ENCODE measurements around the gene ZNF853.

Gene ZNF853

DNA sequence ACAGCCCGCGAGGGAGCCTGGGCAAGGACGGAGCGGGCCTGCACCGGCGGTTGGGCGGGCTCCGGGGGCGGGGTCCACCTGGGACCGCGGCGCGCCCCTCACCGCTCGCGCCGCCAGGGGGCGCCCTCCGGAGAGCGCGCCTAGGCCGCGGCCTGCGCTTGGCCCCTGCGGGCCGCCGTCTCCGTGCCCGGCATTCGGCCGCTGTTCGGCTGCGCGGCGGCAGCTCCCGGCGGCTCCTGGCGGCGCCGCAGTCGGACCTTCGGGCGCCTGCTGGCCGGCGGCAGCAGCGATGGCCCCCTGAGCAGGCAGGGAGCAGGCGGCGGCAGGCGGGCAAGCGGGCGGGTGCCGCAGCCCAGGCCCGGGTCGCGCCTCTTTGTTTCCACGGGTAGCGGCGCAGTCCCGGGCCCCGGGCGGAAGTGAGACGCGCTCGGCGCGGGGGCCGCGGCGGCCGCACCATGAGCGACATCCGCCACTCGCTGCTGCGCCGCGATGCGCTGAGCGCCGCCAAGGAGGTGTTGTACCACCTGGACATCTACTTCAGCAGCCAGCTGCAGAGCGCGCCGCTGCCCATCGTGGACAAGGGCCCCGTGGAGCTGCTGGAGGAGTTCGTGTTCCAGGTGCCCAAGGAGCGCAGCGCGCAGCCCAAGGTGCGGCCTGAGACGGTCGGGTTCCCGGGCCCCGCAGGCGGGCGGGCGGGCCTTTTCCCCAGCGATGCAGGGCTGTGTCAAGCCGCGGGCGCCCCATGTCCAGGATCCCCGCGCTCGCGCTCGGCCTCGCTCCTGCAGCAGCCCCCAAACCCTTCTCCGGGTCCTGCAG is 25.4 kb upstream of the ZNF853 start, which contains the start of gene INTS15:
TSS of gene INTS15 (plus strand) at position 193 of the 816 bp plus-strand sequence. CDS start at position 456, 263 bp downstream.
- no peak for TF ChIP-seq GATA2 (IDR thresholded peaks at IDR 0.05; ENCODE audit: low read depth, low read length)
- TF ChIP-seq GATA3 (IDR thresholded peaks at IDR 0.05; ENCODE audit: low read depth, low read length): no peak

DNA sequence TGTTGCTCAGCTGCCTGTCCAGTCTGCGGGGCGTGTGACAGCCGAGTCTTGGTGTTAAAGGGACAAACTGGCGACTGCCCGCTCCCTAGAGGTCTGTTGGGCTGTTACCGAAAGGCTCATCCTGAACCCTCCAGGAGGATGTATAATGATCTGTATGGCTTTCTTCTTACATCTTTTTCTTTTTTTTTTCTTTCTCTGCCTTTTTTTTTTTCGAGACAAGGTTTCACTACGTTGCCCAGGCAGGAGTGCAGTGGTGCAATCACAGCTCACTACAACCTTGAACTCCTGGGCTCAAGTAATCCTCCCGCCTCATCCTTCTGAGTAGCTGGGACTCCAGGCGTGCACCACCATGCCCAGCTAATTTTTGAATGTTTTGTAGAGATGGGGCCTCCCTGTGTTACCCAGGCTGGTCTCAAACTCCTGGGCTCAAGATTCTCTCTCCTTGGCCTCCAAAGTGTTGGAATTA is 24.7 kb upstream of the ZNF853 start:
- TF ChIP-seq GATA2 (IDR thresholded peaks at IDR 0.05; ENCODE audit: low read depth, low read length): no peak
- TF ChIP-seq GATA3 (IDR thresholded peaks at IDR 0.05; ENCODE audit: low read depth, low read length): no peak

DNA sequence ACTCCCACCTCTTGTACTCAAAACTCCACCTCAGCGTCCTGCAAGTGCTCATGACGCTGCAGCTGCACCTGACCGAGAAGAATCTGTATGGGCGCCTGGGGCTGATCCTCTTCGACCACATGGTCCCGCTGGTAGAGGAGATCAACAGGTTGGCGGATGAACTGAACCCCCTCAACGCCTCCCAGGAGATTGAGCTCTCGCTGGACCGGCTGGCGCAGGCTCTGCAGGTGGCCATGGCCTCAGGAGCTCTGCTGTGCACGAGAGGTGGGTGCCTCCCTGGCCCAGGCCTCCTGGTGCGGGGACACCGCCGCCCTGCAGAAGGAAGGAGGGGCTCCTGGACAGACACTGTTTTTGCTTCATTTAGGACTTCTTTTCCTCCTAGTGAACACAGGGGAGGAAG is 15.3 kb upstream of the ZNF853 start:
- TF ChIP-seq GATA2 (IDR thresholded peaks at IDR 0.05; ENCODE audit: low read depth, low read length) (no peak), GATA3 (IDR thresholded peaks at IDR 0.05; ENCODE audit: low read depth, low read length) (no peak)

DNA sequence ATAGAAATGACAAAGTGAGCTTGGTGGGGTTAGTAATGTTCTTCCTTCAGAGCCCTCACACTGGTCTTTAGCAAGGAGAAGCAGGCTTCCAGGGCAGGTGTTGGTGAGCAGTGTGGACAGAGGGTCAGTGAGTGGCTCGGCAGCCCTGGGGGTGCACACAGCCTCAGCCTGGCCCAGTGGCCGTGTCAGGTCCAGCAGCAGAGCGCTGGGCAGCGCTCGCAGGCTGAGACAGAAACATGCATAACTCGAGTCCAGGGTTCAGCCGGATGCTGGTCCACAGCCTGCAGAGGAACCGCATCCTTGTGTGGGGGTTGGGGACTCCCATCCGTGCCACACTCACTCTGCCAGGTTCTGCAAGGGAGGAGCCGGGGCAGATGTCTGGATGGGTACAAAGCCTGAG is 11.0 kb upstream of the ZNF853 start:
- TF ChIP-seq GATA3 (IDR thresholded peaks at IDR 0.05; ENCODE audit: low read depth, low read length): no peak
- TF ChIP-seq GATA2 (IDR thresholded peaks at IDR 0.05; ENCODE audit: low read depth, low read length): no peak

DNA sequence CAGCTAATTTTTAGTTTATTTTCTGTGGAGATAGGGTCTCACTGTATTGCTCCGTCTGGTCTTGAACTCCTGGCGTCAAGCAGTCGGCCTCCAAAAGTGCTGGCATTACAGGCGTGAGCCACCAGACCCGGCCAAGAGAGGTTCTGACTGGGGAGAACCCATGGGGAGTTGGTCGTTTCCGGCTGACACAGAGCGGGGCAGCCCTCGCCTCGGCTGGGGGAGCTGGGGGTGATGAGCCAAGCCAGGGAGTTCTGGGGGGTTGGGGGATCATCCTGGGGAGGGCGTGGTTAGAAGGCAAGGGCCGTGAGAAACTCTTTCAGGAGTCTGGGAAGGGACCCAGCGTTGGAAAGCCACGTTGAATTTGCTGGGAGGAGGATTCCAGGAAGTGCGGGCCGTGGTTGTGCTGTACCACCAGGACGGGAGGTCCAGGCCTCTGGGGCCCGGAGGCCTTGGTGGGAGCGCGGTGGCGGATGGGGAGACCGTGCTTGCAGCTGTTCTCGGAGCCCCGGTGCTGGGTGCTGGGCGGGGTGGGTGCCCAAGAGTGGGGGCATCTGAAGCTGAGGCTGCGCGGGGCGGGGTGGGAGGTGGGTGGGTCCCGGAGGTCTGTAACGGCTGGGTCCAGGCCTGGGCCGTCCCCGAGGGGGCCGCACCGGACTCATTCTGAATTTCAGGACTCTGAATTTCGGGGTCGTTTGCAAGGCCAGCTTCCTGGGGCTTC is 8.4 kb upstream of the ZNF853 start:
- TF ChIP-seq GATA3 (IDR thresholded peaks at IDR 0.05; ENCODE audit: low read depth, low read length) (no peak), GATA2 (IDR thresholded peaks at IDR 0.05; ENCODE audit: low read depth, low read length) (no peak)

DNA sequence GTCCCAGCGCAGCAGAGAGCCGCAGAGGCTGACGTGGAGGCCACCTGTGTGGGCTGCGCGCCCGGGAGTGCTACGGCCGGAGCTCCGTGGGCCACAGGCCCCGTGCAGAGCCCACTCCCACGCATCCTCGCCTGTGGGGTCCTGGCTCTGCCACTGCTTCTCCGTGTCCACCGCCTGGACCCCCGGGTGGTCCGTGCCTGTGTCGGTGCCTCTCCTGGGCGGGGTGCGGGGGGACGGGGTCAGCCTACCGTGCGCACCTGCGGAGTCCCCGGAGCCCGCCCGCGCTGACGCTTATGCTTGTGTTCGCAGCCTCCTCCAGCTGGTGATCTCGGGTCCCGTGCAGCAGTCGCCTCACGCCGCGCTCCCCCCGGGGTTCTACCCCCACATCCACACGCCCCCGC is 7.8 kb upstream of the ZNF853 start:
- TF ChIP-seq GATA3 (IDR thresholded peaks at IDR 0.05; ENCODE audit: low read depth, low read length) (no peak), GATA2 (IDR thresholded peaks at IDR 0.05; ENCODE audit: low read depth, low read length) (no peak)

DNA sequence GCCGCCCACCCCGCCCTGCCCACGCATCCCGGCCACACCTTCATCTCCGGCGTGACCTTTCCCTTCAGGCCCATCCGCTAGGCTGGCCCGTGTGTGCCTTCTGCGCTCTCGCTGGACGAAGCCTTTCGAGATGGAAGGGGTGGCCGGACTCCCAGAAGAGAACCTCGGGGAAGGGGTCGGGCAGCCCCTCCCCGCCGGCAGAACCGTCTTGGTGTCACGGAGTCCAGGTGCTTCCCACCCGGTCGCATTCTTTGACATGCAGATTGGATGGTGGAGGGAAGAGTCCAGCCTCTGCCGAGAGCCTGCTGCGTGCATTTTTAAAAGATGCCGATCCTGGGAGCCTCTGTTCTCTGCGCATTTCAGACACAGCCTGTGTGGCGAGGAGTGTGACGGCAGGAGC is 7.3 kb upstream of the ZNF853 start:
- TF ChIP-seq GATA3 (IDR thresholded peaks at IDR 0.05; ENCODE audit: low read depth, low read length) (no peak), GATA2 (IDR thresholded peaks at IDR 0.05; ENCODE audit: low read depth, low read length) (no peak)

DNA sequence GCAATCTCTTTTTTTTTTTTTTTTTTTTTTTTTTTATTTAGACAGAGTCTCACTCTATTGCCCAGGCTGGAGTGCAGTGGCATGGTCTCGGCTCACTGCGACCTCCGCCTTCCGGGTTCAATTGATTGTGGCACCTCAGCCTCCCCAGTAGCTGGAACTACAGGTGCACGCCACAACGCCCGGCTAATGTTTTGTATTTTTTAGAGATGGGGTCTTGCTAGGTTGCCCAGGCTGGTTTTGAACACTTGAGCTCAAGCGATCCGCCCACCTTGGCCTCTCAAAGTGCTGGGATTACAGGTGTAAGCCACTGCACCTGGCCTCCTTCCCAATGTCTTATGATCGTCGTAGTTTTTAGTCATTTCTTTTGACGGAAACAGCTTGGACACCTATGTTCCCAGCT is 6.6 kb upstream of the ZNF853 start:
- TF ChIP-seq GATA2 (IDR thresholded peaks at IDR 0.05; ENCODE audit: low read depth, low read length) (no peak), GATA3 (IDR thresholded peaks at IDR 0.05; ENCODE audit: low read depth, low read length) (no peak)

DNA sequence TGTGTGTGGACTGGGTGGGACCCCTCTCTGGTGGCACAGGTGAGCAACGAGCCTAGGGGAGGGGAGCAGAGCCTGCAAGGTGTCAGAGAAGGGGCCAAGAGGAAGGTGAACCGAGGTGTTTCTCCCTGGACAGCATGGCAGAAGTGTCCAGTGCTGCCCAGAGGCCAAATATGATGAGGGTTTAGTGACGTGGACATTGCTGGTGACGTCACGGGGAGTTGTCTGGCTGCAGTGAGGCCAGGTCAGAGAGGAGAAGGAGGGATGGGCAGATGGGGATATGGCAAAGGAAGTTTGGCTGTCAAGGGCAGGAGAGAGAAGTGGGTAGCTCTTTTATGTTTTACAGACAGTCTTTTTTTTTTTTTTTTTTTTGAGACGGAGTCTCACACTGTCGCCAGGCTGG is 2.6 kb upstream of the ZNF853 start:
- TF ChIP-seq GATA3 (IDR thresholded peaks at IDR 0.05; ENCODE audit: low read depth, low read length) (no peak), GATA2 (IDR thresholded peaks at IDR 0.05; ENCODE audit: low read depth, low read length) (no peak)

DNA sequence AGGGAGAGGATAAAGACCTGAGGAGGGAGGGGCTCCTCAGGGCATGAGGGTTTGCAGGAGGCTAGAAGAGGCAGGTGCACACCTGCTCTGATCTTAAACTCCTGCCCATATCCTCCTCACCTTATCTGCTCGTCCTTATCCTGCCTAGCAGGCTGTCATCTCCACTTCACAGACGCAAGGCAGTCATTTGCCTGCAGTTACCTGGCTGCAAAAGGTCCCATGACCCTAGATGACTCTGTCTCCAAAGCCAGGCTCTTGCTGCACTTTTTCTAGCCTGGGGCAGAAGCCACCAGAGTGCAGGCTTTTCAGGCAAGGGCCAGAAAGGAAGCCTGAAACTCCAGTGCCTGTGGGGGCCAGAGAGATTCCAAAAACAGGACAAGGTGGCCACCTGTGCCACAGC is 1.7 kb upstream of the ZNF853 start:
- TF ChIP-seq GATA2 (IDR thresholded peaks at IDR 0.05; ENCODE audit: low read depth, low read length) (no peak), GATA3 (IDR thresholded peaks at IDR 0.05; ENCODE audit: low read depth, low read length) (no peak)

DNA sequence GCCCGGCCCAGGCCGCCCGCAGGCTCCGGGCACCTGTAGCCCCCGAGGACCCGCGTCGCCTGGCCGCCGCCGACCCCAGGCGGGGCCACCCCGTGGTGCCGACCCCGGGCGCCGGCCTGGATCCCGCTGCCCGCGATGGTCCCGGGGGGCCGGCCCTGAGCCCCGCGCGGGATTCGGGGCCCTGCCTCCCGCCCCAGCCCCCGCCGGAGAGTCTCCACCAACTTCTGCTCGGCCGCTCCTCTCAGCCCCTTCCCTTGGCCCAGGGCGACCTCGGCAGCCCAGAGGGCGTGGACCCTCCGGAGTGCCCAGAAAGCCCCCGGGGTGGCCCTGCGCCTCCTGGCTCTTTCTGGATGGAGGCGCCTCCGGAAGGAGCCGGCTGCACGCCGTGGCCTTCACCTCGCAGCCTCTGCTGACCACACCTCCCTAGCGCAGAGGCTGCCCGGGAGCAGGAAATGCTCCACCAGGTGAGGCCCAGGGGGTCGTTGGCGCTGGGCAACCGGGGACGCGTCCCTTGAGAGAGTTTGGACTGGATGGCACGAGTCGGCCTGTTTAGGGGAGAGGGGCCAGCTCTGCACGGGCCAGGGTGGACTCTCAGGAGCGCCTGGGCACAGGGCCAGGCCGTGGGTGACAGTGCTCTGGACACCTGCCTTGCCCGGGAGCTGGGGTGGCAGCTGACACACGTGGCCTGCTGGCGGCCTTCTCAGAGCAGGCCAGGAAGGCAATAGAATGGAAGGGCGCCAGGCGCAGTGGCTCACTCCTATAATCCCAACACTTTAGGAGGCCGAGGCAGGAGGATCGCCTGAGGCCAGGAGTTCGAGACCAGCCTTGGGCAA is 529 bp downstream of the ZNF853 start:
- TF ChIP-seq GATA3 (IDR thresholded peaks at IDR 0.05; ENCODE audit: low read depth, low read length): no peak
- TF ChIP-seq GATA2 (IDR thresholded peaks at IDR 0.05; ENCODE audit: low read depth, low read length): no peak

DNA sequence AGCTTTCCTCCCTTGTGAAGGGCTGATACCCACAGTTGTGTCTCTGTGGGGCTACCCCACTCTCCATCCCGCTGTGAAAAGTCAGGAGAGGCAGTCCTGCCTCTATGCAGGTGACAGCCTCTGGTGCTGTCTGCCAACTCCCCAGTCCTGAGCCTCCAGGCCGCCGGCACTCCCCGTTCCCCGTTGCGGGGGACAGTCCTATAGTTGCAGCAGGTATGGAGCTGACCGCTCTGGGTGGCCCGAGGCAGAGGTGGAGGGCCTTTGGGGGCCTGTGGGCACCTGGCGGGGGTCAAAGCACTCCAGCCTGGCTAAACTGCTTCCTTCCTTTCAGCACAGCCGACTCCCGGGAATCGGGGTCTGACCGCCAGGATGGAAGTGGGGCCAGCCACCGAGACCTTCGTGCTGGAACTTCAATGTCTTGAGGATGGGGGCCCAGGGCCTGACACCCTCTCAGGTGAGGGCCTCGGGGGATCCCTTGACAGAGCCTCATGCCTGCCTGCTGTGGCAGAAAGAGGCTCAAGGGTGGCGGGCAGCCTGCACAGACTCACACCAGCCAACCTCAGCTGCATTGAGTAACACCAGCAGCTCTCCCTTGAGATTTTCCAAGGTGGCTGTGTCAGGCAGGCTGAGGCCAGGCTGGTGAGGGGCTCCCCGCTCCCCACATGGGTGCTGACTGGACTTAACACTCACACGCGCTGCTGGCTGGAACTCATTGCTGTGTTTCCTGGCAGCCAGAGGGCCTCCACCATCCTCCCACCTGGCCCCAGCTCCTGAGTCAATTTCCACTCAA is 1.6 kb downstream of the ZNF853 start:
- TF ChIP-seq GATA3 (IDR thresholded peaks at IDR 0.05; ENCODE audit: low read depth, low read length) (no peak), GATA2 (IDR thresholded peaks at IDR 0.05; ENCODE audit: low read depth, low read length) (no peak)

DNA sequence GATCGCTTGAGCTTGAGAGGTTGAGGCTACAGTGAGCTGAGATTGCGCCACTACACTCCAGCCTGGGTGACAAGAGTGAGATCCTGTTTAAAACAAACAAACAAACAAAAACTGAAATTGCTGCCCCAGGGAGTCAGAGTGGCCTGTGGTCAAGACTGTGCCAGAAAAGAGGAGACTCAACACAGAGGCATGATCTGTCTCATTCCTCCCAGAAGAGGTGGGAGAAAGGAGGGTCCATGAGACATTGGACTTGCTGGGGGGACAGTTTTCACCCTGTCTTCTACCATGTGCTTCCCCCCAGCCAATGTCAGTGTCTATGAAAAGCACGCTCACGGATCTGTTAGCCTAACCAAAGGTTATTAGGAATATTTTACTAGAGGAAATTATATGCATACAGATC is 3.2 kb downstream of the ZNF853 start:
- no peak for TF ChIP-seq GATA3 (IDR thresholded peaks at IDR 0.05; ENCODE audit: low read depth, low read length)
- no peak for TF ChIP-seq GATA2 (IDR thresholded peaks at IDR 0.05; ENCODE audit: low read depth, low read length)
